Sigmoid colon (tissue), 7 donors: ENCODE measurements around the gene GPRIN1. TPM values are rescaled to one million over a fixed set of nuclear protein-coding genes. Genes with fewer than 3 reads are reported as not detected.

Experiments
- DNase-seq: peaks from one replicate; pipeline ENCODE4 v3.0.0-alpha.2; 2019
- H3K27ac ChIP-seq, 4 donors: fragments of 200-600 bp; sonication (generic); one replicate each; pipeline ENCODE4 v1.5.1; 2016 to 2019; ENCODE audit warnings: mild to moderate bottlenecking in 1 of 4
- H3K27me3 ChIP-seq, 3 donors: fragments of 200-600 bp; sonication (generic); one replicate each; pipeline ENCODE4 v1.5.1; 2019; ENCODE audit warnings: mild to moderate bottlenecking in 1 of 3
- H3K36me3 ChIP-seq, 4 donors: fragments of 200-600 bp; sonication (generic); one replicate each; pipeline ENCODE4 v1.5.1; 2016 to 2019
- H3K4me1 ChIP-seq, 4 donors: fragments of 200-600 bp; sonication (generic); one replicate each; pipeline ENCODE4 v1.5.1; 2017 to 2019
- H3K4me3 ChIP-seq, 4 donors: fragments of 200-600 bp; sonication (generic); one replicate each; pipeline ENCODE4 v1.5.1; 2017 to 2019; ENCODE audit warnings: mild to moderate bottlenecking in 2 of 4, moderate library complexity in 1 of 4
- H3K9me3 ChIP-seq, 4 donors: fragments of 200-600 bp in 3 of 4; sonication (generic) in 3 of 4; one replicate each; pipeline versions ENCODE4 v1.5.1 to v1.6.1; 2013 to 2019
- EP300 ChIP-seq, 4 donors: sonication (generic); formaldehyde crosslinking; IDR thresholded peaks; one replicate each; pipeline ENCODE4 v1.6.1; 2017; ENCODE audit warnings: antibody characterized with exemption in 4 of 4
- POLR2A ChIP-seq, 2 donors: fragments of 450-650 bp; IDR thresholded peaks; one replicate each; pipeline ENCODE4 v1.6.1; 2016; ENCODE audit warnings: antibody characterized with exemption in 2 of 2, mild to moderate bottlenecking in 2 of 2, moderate library complexity in 2 of 2
- POLR2AphosphoS5 ChIP-seq, 4 donors: sonication (generic); formaldehyde crosslinking; IDR thresholded peaks; one replicate each; pipeline ENCODE4 v1.6.1; 2017; ENCODE audit warnings: antibody characterized with exemption in 4 of 4
- WGBS, 2 donors: extraction: QIAGEN DNeasy Blood & Tissue Kit; methylation state at CpG; one replicate each; pipeline ENCODE4 v1.1.7; 2013; 5-methylcytosine and 5-hydroxymethylcytosine counted together
- intact Hi-C: fragments of 100-400 bp; cut with DNase I; formaldehyde crosslinking; loops from one replicate; pipeline ENCODE4 v1.15.1; 2023
- polyA plus RNA-seq, 3 donors: library from polyadenylated mRNA; stranded (reverse); fragments of 200-250 nt; gene quantifications; one replicate each; pipeline ENCODE4 v1.2.3, GENCODE V29; 2013
- total RNA-seq, 4 donors: library from RNA; depleted of rRNA; stranded (reverse); fragments of >200 nt; gene quantifications; one replicate each; pipeline ENCODE4 v1.1.0, GENCODE V29; 2016
- TF ChIP-seq, protein P1 (sequence below), 4 experiments: fragments of 450-650 bp in 3 of 4; fragments of 200-600 bp in 1 of 4; IDR thresholded peaks; one replicate each; pipeline ENCODE4 v1.5.1; 2016 to 2019; ENCODE audit warnings: antibody characterized with exemption in 4 of 4, mild to moderate bottlenecking in 3 of 4, moderate library complexity in 2 of 4
- donor health status: healthy with polysubstance abuse.
- donor health status: Bipolar disorder and iron deficiency.
- donor health status: healthy.

Gene GPRIN1
- total and polyA plus RNA-seq, 7 donors: 0.33 to 1.6 (median 0.69) TPM

- Histone ChIP-seq H3K27ac (peak overlapping the region; percentile 79 to 82 (median 81)), H3K4me1 (peaks cover 0 to 22% (median 20%) of the 10 kb centered on the region in 4 donors), H3K36me3 (no peaks in the 10 kb centered on the region), H3K9me3 (no peaks in the 10 kb centered on the region), H3K4me3 (peak overlapping the region in 2 of 4 donors; percentile 66 to 85), H3K27me3 (no peaks in the 10 kb centered on the region)
- TF ChIP-seq EP300 (IDR thresholded peaks at IDR 0.05) (no peak), POLR2AphosphoS5 (IDR thresholded peaks at IDR 0.05) (no peak)
- TF ChIP-seq, protein P1, sequence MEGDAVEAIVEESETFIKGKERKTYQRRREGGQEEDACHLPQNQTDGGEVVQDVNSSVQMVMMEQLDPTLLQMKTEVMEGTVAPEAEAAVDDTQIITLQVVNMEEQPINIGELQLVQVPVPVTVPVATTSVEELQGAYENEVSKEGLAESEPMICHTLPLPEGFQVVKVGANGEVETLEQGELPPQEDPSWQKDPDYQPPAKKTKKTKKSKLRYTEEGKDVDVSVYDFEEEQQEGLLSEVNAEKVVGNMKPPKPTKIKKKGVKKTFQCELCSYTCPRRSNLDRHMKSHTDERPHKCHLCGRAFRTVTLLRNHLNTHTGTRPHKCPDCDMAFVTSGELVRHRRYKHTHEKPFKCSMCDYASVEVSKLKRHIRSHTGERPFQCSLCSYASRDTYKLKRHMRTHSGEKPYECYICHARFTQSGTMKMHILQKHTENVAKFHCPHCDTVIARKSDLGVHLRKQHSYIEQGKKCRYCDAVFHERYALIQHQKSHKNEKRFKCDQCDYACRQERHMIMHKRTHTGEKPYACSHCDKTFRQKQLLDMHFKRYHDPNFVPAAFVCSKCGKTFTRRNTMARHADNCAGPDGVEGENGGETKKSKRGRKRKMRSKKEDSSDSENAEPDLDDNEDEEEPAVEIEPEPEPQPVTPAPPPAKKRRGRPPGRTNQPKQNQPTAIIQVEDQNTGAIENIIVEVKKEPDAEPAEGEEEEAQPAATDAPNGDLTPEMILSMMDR (IDR thresholded peaks at IDR 0.05): no peak
- intact Hi-C loops: loop anchor here (5.0 to 10.0 kb wide), 5 partner anchors 71 to 1981 kb away; partner anchors contain the start of genes CLK4, CLTB, HIGD2A and NOP16
- no peak for DNase-seq
- 92 to 95% methylated on average over 7 of the region's 7 CpGs for WGBS, 2 donors
Measured at GRCh38 chr5:176646049-176646706, 36.2 kb upstream of the GPRIN1 start.

DNA sequence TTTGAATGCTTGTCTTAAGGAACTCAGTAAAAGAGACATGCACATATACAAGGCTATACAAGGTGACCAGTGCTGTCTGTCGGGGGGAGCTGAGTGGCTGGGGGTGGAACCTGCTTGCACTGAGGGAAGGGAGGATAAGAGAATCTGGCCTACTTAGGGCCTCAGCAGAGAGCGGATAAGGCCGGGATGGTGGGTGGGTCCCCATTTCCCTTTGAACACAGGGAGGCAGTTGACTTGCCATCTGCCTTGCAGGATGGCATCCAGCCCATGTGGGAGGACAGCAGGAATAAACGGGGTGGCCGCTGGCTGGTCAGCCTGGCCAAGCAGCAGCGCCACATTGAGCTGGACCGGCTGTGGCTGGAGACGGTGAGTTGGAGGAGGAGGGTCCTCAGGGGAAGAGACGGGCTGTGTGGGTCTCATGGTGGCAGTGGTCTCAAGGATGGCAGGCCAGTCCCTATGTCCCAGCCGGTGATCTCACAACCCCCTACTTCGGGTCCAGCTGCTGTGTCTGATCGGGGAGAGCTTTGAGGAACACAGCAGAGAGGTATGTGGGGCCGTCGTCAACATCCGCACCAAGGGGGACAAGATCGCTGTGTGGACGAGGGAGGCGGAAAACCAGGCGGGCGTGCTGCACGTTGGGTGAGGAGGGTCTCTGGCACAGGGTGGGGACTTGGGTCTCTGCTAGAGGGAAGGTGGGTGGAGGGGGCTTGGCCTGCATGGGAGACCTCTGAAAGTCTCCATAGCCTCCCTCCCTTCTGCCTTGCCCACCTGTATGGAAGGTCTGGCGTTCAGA, 35.1 kb upstream of the GPRIN1 start:
- H3K27ac ChIP-seq: no peak overlapping the region
- no peak for DNase-seq
- WGBS, 2 donors: 95% methylated on average over 22 of the region's 22 CpGs
- no peaks in the 10 kb centered on the region for H3K27me3 ChIP-seq
- intact Hi-C loops: loop anchor here (5.0 to 10.0 kb wide), 5 partner anchors 70 to 1982 kb away; partner anchors contain the start of genes CLK4, CLTB, HIGD2A and NOP16
- peaks cover 0 to 24% (median 20%) of the 10 kb centered on the region in 4 donors for H3K4me1 ChIP-seq
- no peaks in the 10 kb centered on the region for H3K36me3 ChIP-seq
- no peak overlapping the region for H3K4me3 ChIP-seq
- no peaks in the 10 kb centered on the region for H3K9me3 ChIP-seq
- TF ChIP-seq, protein P1 (IDR thresholded peaks at IDR 0.05): no peak
- TF ChIP-seq POLR2AphosphoS5 (IDR thresholded peaks at IDR 0.05) (no peak), EP300 (IDR thresholded peaks at IDR 0.05) (no peak), POLR2A (IDR thresholded peaks at IDR 0.05) (no peak)

DNA sequence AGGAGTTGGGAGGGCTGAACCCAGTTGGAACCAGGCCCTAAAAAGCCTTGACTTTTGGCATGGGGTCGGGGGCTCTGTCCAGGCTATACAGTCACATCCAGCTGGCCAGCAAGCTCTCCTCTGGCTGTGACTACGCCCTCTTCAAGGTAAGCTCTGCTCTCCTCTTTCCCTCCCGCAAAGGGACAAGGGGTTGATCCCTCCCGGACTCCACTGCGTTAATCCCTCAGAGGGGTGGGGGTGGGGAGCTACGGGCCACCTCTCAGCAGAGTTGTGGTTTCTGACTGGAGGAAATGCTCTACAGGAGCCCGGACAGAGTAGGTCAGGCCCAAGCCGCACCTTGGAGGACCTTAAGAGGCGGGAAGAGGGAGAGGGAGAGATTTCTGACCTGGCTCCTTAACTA, 34.3 kb upstream of the GPRIN1 start:
- Histone ChIP-seq H3K9me3 (no peaks in the 10 kb centered on the region), H3K36me3 (no peaks in the 10 kb centered on the region), H3K4me1 (peaks cover 0 to 31% (median 20%) of the 10 kb centered on the region in 4 donors), H3K4me3 (no peak overlapping the region), H3K27ac (no peak overlapping the region), H3K27me3 (no peaks in the 10 kb centered on the region)
- no peak for TF ChIP-seq POLR2A (IDR thresholded peaks at IDR 0.05)
- TF ChIP-seq, protein P1 (IDR thresholded peaks at IDR 0.05): no peak
- no peak for TF ChIP-seq POLR2AphosphoS5 (IDR thresholded peaks at IDR 0.05)
- TF ChIP-seq EP300 (IDR thresholded peaks at IDR 0.05): no peak
- 79% methylated on average over 9 of the region's 9 CpGs for WGBS, 2 donors
- intact Hi-C loops: loop anchor here (10.0 kb wide), 3 partner anchors 69 to 371 kb away; partner anchors contain the start of genes HIGD2A and NOP16
- no peak for DNase-seq

DNA sequence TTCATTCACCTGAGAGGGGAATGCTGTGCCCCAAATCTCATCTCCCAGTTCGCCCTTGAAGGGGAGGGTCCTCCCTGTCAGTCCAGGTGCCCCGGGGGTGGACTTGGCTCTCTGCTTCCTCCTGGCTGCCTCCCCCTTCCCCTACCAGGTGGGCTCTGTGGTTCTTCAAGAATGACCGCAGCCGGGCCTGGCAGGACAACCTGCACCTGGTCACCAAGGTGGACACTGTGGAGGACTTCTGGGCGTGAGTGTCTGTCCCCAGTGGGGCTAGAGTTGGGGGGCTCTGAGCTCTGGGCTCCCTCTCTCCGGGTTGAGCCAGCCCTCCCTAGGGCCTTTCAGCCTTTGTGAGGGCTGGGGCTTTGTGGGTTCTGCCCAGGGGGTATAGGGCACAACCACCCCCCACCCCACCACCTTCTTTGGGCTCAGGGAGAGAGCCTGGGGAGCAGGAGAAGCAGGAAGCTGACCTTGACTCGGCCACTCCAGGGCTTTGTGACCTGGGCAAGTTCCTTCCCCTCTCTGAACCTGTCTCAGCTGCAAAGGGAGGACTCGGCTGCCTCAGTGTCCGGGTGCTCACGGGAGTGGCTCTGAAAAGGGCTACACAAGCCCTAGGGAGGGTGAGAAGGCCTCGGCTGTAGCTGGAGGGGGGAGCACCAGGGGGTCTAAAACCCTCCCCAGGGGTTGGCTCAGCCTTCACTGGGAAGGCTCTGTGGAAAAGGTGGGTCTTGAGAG, 33.7 kb upstream of the GPRIN1 start:
- peaks cover 0 to 26% (median 19%) of the 10 kb centered on the region in 4 donors for H3K4me1 ChIP-seq
- H3K4me3 ChIP-seq: no peak overlapping the region
- DNase-seq: no peak
- H3K36me3 ChIP-seq: no peaks in the 10 kb centered on the region
- intact Hi-C loops: loop anchor here (10.0 kb wide), 3 partner anchors 69 to 371 kb away; partner anchors contain the start of genes HIGD2A and NOP16
- no peak overlapping the region for H3K27ac ChIP-seq
- WGBS, 2 donors: 84 to 86% methylated on average over 11 of the region's 11 CpGs
- no peaks in the 10 kb centered on the region for H3K9me3 ChIP-seq
- TF ChIP-seq POLR2AphosphoS5 (IDR thresholded peaks at IDR 0.05) (no peak), EP300 (IDR thresholded peaks at IDR 0.05) (no peak), POLR2A (IDR thresholded peaks at IDR 0.05) (no peak)
- TF ChIP-seq, protein P1 (IDR thresholded peaks at IDR 0.05): no peak
- no peaks in the 10 kb centered on the region for H3K27me3 ChIP-seq
